ENCODE data around the gene UGT1A5.

DNA sequence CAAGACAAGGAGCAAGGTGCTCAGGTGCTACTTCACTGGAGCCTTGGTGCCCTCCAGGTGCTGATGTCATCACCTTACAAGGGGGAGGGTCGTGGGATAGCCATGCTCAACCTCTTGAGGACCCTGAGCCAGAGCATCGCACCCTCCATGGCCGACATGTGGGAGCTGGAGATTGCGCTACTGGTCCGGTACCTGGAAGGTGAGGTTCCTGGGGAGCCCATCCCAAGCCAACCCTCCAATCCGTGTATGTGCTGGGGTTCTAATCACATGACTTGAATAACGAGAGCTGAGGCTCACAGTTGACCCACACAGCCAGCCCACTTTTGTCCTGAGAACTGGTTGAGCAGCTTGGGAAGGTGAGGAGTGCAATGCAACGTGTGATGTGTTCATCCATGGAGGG lies 91.3 kb downstream of the UGT1A5 start:
- no peak for TF ChIP-seq SRF (IDR thresholded peaks at IDR 0.05; ENCODE audit: low read depth, low read length)
- no peak for TF ChIP-seq GTF2F1 (IDR thresholded peaks at IDR 0.05; ENCODE audit: borderline replicate concordance, low read depth, low read length)
- TF ChIP-seq CTCF (IDR thresholded peaks at IDR 0.05; ENCODE audit: control extremely low read depth in 1 of 3, insufficient read depth in 1 of 3, low read depth in 1 of 3, low read length in 3 of 3) = no peak

Measured in H1 (cell line).